ENCODE results near the gene LEKR1.

Gene LEKR1

DNA sequence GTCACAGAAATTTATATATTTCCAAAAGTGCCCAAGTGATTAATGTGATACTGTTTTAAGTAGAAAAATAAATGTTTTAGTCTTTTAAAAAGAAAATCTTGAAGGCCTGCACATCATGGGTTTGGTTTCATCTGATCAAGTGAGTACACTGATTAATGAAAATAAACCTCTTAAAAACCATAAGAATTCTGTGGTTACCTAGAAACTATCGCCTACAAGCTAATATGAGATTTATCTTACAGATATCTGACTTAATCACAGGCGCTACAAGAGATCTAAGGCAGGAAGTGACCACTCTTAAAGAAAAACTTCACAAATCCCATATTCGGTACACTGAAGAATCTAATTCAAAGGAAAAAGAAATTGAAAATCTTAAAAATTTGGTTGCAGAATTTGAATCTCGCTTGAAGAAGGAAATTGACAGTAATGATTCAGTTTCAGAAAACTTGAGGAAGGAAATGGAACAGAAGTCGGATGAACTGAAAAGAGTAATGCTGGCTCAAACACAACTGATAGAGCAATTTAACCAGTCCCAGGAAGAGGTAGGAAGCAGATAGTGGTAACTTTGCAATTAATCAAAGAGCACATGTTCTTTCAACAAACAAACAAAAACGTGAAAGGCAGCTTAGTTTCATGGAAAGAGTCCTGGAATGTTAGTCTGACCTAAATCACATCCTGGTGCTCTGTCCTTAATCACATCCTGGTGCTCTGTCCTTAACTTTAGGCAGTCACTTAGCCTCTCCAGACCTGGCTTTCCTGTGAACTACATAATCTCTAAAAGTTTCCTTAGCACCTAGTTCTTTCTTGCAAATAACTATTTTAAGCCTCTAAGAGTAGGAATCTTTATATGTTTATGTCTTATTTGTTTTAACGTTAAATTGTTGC, 201.9 kb downstream of the LEKR1 start:
- Histone ChIP-seq H3K4me2 (ENCODE audit: low read length) (no peak overlapping the region), H3K79me2 (ENCODE audit: control insufficient read depth, insufficient read depth, low read length, poor library complexity) (no peaks in the 10 kb centered on the region), H3K4ac (ENCODE audit: low read depth, low read length) (no peak overlapping the region), H2BK5ac (ENCODE audit: low read depth, low read length, poor library complexity) (no peak overlapping the region), H4K8ac (ENCODE audit: low read depth, low read length) (no peak overlapping the region), H3K14ac (ENCODE audit: low read length) (no peak overlapping the region), H3K4me3 (ENCODE audit: low read depth, low read length) (no peak overlapping the region), H3K18ac (ENCODE audit: low read length) (no peak overlapping the region), H2BK120ac (ENCODE audit: insufficient read depth, low read length, poor library complexity) (no peak overlapping the region), H3K4me1 (ENCODE audit: control insufficient read depth in 1 of 2, insufficient read depth in 2 of 2, low read length in 2 of 2) (no peaks in the 10 kb centered on the region), H2AFZ (ENCODE audit: insufficient read depth, low read length, poor library complexity) (no peak overlapping the region), H3K79me1 (ENCODE audit: low read length) (no peaks in the 10 kb centered on the region), H4K91ac (ENCODE audit: low read depth, low read length) (no peak overlapping the region), H3K23ac (ENCODE audit: low read length) (no peak overlapping the region), H4K12ac (ENCODE audit: low read depth, low read length) (no peak overlapping the region), H3K9me3 (ENCODE audit: insufficient read depth, low read depth, low read length) (no peaks in the 10 kb centered on the region), H3K27me3 (ENCODE audit: insufficient read depth, low read length) (no peaks in the 10 kb centered on the region), H2AK5ac (ENCODE audit: low read length) (no peak overlapping the region), H2BK12ac (ENCODE audit: low read length) (no peak overlapping the region), H3K9ac (ENCODE audit: low read length) (no peak overlapping the region), H3K36me3 (ENCODE audit: control insufficient read depth in 1 of 2, insufficient read depth in 2 of 2, low read length in 2 of 2) (no peaks in the 10 kb centered on the region), H3K27ac (ENCODE audit: low read depth, low read length) (no peak overlapping the region)
- no peak for DNase-seq
- no CpG with 5 or more reads among the region's 7 CpGs for WGBS (ENCODE audit: extremely low coverage, insufficient coverage, insufficient read length)

DNA sequence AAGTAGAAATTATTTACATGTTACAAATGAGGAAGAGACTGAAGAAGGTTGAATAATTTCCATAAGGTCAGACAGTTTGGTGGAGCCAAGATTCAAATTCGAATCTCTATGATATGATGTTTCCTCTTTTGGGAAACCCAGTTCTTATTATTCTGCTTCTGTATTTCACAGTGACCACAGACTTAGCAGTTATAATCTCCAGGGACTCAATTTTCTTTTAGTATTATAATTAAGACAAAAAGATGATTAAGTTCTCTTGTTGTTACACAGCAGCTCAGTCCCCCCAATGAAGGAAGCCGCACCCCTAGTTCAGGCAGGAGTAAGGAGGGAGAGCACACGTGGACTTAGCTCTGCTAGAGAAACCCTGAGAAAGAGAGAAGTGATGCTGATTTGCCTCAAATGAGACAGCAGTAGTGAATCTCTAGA, 203.2 kb downstream of the LEKR1 start:
- H3K4me3 ChIP-seq (ENCODE audit: low read depth, low read length): no peak overlapping the region

DNA sequence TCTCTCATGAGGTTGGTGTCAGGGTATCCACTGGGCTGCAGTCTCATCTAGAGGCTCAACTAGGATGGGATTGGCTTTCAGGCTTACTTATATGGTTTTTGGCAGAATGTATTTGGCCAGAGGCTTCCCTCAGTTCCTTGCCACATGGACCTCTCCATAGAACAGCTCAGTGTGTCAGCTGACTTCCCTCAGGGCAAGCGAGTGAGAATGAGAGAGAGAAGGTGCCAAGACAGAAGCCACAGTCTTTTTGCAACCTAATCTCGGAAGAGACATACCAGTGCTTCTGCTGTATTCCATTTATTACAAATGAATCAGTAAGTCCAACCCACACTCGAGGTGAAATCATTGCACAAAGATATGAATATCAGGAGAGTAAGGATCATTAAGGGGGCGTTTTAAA, 204.6 kb downstream of the LEKR1 start:
- Histone ChIP-seq H3K27ac (ENCODE audit: low read depth, low read length) (no peak overlapping the region), H3K79me2 (ENCODE audit: control insufficient read depth, insufficient read depth, low read length, poor library complexity) (no peaks in the 10 kb centered on the region), H3K9ac (ENCODE audit: low read length) (no peak overlapping the region), H2AFZ (ENCODE audit: insufficient read depth, low read length, poor library complexity) (no peak overlapping the region), H3K4me2 (ENCODE audit: low read length) (no peak overlapping the region), H3K4me1 (ENCODE audit: control insufficient read depth in 1 of 2, insufficient read depth in 2 of 2, low read length in 2 of 2) (no peaks in the 10 kb centered on the region), H3K36me3 (ENCODE audit: control insufficient read depth in 1 of 2, insufficient read depth in 2 of 2, low read length in 2 of 2) (no peaks in the 10 kb centered on the region), H4K12ac (ENCODE audit: low read depth, low read length) (no peak overlapping the region), H4K91ac (ENCODE audit: low read depth, low read length) (no peak overlapping the region), H3K4ac (ENCODE audit: low read depth, low read length) (no peak overlapping the region), H3K18ac (ENCODE audit: low read length) (no peak overlapping the region), H2BK12ac (ENCODE audit: low read length) (no peak overlapping the region), H4K8ac (ENCODE audit: low read depth, low read length) (no peak overlapping the region), H3K14ac (ENCODE audit: low read length) (no peak overlapping the region), H3K27me3 (ENCODE audit: insufficient read depth, low read length) (no peaks in the 10 kb centered on the region), H2AK5ac (ENCODE audit: low read length) (no peak overlapping the region), H3K9me3 (ENCODE audit: insufficient read depth, low read depth, low read length) (no peaks in the 10 kb centered on the region), H2BK120ac (ENCODE audit: insufficient read depth, low read length, poor library complexity) (no peak overlapping the region), H3K79me1 (ENCODE audit: low read length) (no peaks in the 10 kb centered on the region), H3K23ac (ENCODE audit: low read length) (no peak overlapping the region), H3K4me3 (ENCODE audit: low read depth, low read length) (no peak overlapping the region), H2BK5ac (ENCODE audit: low read depth, low read length, poor library complexity) (no peak overlapping the region)
- DNase-seq: no peak
- WGBS (ENCODE audit: extremely low coverage, insufficient coverage, insufficient read length): no CpG with 5 or more reads among the region's 4 CpGs

More for the DNA sequence above, 203.2 kb downstream of the LEKR1 start:
- no peak overlapping the region for H4K12ac ChIP-seq (ENCODE audit: low read depth, low read length)
- no peak overlapping the region for H3K27ac ChIP-seq (ENCODE audit: low read depth, low read length)
- no peak overlapping the region for H3K23ac ChIP-seq (ENCODE audit: low read length)
- H2AK5ac ChIP-seq (ENCODE audit: low read length): no peak overlapping the region
- H2AFZ ChIP-seq (ENCODE audit: insufficient read depth, low read length, poor library complexity): no peak overlapping the region
- no peak overlapping the region for H3K9ac ChIP-seq (ENCODE audit: low read length)
- H2BK120ac ChIP-seq (ENCODE audit: insufficient read depth, low read length, poor library complexity): no peak overlapping the region
- H3K18ac ChIP-seq (ENCODE audit: low read length): no peak overlapping the region
- no CpG with 5 or more reads among the region's 3 CpGs for WGBS (ENCODE audit: extremely low coverage, insufficient coverage, insufficient read length)
- H3K4me1 ChIP-seq (ENCODE audit: control insufficient read depth in 1 of 2, insufficient read depth in 2 of 2, low read length in 2 of 2): no peaks in the 10 kb centered on the region
- H3K79me1 ChIP-seq (ENCODE audit: low read length): no peaks in the 10 kb centered on the region
- H2BK12ac ChIP-seq (ENCODE audit: low read length): no peak overlapping the region
- H3K27me3 ChIP-seq (ENCODE audit: insufficient read depth, low read length): no peaks in the 10 kb centered on the region
- no peak overlapping the region for H3K14ac ChIP-seq (ENCODE audit: low read length)
- H3K4ac ChIP-seq (ENCODE audit: low read depth, low read length): no peak overlapping the region
- no peaks in the 10 kb centered on the region for H3K36me3 ChIP-seq (ENCODE audit: control insufficient read depth in 1 of 2, insufficient read depth in 2 of 2, low read length in 2 of 2)
- no peak overlapping the region for H4K8ac ChIP-seq (ENCODE audit: low read depth, low read length)
- H2BK5ac ChIP-seq (ENCODE audit: low read depth, low read length, poor library complexity): no peak overlapping the region
- H4K91ac ChIP-seq (ENCODE audit: low read depth, low read length): no peak overlapping the region
- no peak overlapping the region for H3K4me2 ChIP-seq (ENCODE audit: low read length)
- no peak for DNase-seq
- H3K79me2 ChIP-seq (ENCODE audit: control insufficient read depth, insufficient read depth, low read length, poor library complexity): no peaks in the 10 kb centered on the region
- no peaks in the 10 kb centered on the region for H3K9me3 ChIP-seq (ENCODE audit: insufficient read depth, low read depth, low read length)

DNA sequence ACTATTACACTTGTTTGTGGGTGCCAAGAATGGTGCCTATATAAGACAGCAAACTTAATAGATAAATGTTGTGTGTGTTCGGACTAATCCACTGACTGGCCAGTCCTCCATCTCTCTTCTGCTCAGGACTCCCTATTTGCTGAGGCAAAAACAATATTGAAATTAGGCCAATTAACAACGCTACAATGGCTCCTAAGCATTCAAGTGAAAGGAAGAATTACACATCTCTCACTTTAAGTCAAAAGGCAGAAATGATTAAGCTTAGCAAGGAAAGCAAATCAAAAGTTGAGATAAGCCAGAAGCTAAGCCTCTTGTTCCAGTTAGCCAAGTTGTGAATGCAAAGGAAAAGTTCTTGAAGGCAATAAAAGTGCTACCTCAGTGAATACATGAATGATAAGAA, 206.8 kb downstream of the LEKR1 start:
- DNase-seq: no peak
- Histone ChIP-seq H3K4me3 (ENCODE audit: low read depth, low read length) (no peak overlapping the region), H4K8ac (ENCODE audit: low read depth, low read length) (no peak overlapping the region), H3K23ac (ENCODE audit: low read length) (no peak overlapping the region), H3K36me3 (ENCODE audit: control insufficient read depth in 1 of 2, insufficient read depth in 2 of 2, low read length in 2 of 2) (no peaks in the 10 kb centered on the region), H3K4me1 (ENCODE audit: control insufficient read depth in 1 of 2, insufficient read depth in 2 of 2, low read length in 2 of 2) (no peaks in the 10 kb centered on the region), H3K4me2 (ENCODE audit: low read length) (no peak overlapping the region), H2BK120ac (ENCODE audit: insufficient read depth, low read length, poor library complexity) (no peak overlapping the region), H3K27me3 (ENCODE audit: insufficient read depth, low read length) (no peaks in the 10 kb centered on the region), H3K79me1 (ENCODE audit: low read length) (no peaks in the 10 kb centered on the region), H3K18ac (ENCODE audit: low read length) (no peak overlapping the region), H3K14ac (ENCODE audit: low read length) (no peak overlapping the region), H2BK5ac (ENCODE audit: low read depth, low read length, poor library complexity) (no peak overlapping the region), H3K79me2 (ENCODE audit: control insufficient read depth, insufficient read depth, low read length, poor library complexity) (no peaks in the 10 kb centered on the region), H2AK5ac (ENCODE audit: low read length) (no peak overlapping the region), H3K9me3 (ENCODE audit: insufficient read depth, low read depth, low read length) (no peaks in the 10 kb centered on the region), H3K4ac (ENCODE audit: low read depth, low read length) (no peak overlapping the region), H3K9ac (ENCODE audit: low read length) (no peak overlapping the region), H3K27ac (ENCODE audit: low read depth, low read length) (no peak overlapping the region), H2BK12ac (ENCODE audit: low read length) (no peak overlapping the region), H4K91ac (ENCODE audit: low read depth, low read length) (no peak overlapping the region), H2AFZ (ENCODE audit: insufficient read depth, low read length, poor library complexity) (no peak overlapping the region), H4K12ac (ENCODE audit: low read depth, low read length) (no peak overlapping the region)
- WGBS (ENCODE audit: extremely low coverage, insufficient coverage, insufficient read length): no CpG with 5 or more reads among the region's 2 CpGs

Measured in trophoblast cell (in vitro differentiated cells and primary cell).